ENCODE results near the gene TRIM46.
A peak's percentile ranks its signal among the peaks of the same experiment; 100 is the strongest.
"Not testable (repeated sequence)": the region's sequence is repeated elsewhere in the genome, so short reads cannot be mapped to it uniquely, and the experiment has no call there.

Gene TRIM46

DNA sequence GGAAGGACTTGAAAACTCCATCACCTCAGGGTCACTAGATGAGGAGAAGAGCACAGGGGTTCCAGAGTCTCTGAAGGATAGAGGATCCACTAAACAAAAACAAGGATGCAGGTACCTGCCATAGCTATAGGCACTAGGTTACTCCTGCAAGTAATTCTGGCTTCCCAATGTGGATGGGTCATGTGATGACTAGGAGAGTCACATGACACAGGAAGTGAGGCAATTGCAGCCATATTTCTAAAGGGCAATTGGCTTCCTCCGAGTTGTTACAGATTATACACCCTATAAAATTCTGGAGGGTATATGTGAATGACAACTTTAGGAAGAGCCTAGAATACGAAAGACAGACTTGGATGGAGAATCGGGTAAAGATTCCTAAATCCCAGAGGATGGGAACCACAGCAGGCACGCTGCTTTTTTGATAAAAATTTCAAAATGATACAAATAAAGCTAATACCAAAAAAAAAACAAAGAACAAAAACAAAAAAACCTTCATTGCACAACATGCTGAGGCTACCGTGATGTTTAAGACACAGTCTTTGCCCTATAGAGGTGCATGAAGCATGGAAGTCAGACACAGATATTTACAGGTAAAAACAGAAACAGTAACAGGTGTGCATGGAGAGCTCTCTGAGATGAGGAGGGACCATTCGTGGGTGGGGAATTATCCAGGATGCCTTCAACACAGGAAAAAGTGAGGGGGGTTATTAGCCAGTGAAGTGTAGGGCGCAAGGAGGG, 45.4 kb downstream of the TRIM46 start:
- H3K4me3 ChIP-seq (ENCODE audit: low read length) = no peak overlapping the region

DNA sequence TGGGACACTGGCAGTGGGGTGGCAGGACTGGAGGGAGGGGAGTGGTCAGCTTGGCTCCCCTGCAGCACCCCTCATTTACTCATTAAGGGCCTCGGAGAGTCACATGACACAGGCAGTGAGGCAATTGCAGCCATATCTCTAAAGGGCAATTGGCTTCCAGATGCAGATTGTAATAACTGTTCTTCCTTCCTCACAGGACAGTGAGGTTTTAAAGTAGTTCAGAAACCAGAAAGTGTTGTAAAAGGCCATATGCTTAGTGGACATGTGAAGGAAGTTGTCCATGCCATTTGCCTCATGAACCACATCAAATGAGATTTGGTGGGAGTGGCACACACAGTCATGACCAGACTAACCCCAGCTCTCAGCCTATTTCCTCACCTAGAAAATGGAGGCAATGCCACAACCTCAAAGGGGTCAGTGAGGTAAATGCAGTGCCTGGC, 46.0 kb downstream of the TRIM46 start:
- H3K4me1 ChIP-seq (ENCODE audit: control insufficient read depth, insufficient read depth, low read length) = no peaks in the 10 kb centered on the region
- H3K4me3 ChIP-seq (ENCODE audit: low read length) = no peak overlapping the region
- H3K36me3 ChIP-seq (ENCODE audit: control insufficient read depth, insufficient read depth, low read length) = no peaks in the 10 kb centered on the region
- no peaks in the 10 kb centered on the region for H3K9me3 ChIP-seq (ENCODE audit: control insufficient read depth, insufficient read depth, low read length)
- H3K27ac ChIP-seq (ENCODE audit: low read length) = no peak overlapping the region
- no peak for DNase-seq (ENCODE audit: low read depth, low spot score)
- WGBS (ENCODE audit: insufficient coverage, insufficient read length) = no CpG with 5 or more reads among the region's 1 CpG
- no peaks in the 10 kb centered on the region for H3K27me3 ChIP-seq (ENCODE audit: control insufficient read depth, insufficient read depth, low read length)

More for the DNA sequence above, 45.4 kb downstream of the TRIM46 start:
- Histone ChIP-seq H3K9me3 (ENCODE audit: control insufficient read depth, insufficient read depth, low read length) (no peaks in the 10 kb centered on the region), H3K27ac (ENCODE audit: low read length) (no peak overlapping the region), H3K27me3 (ENCODE audit: control insufficient read depth, insufficient read depth, low read length) (no peaks in the 10 kb centered on the region), H3K4me1 (ENCODE audit: control insufficient read depth, insufficient read depth, low read length) (no peaks in the 10 kb centered on the region), H3K36me3 (ENCODE audit: control insufficient read depth, insufficient read depth, low read length) (no peaks in the 10 kb centered on the region)
- DNase-seq (ENCODE audit: low read depth, low spot score) = no peak
- WGBS (ENCODE audit: insufficient coverage, insufficient read length) = no CpG with 5 or more reads among the region's 7 CpGs

DNA sequence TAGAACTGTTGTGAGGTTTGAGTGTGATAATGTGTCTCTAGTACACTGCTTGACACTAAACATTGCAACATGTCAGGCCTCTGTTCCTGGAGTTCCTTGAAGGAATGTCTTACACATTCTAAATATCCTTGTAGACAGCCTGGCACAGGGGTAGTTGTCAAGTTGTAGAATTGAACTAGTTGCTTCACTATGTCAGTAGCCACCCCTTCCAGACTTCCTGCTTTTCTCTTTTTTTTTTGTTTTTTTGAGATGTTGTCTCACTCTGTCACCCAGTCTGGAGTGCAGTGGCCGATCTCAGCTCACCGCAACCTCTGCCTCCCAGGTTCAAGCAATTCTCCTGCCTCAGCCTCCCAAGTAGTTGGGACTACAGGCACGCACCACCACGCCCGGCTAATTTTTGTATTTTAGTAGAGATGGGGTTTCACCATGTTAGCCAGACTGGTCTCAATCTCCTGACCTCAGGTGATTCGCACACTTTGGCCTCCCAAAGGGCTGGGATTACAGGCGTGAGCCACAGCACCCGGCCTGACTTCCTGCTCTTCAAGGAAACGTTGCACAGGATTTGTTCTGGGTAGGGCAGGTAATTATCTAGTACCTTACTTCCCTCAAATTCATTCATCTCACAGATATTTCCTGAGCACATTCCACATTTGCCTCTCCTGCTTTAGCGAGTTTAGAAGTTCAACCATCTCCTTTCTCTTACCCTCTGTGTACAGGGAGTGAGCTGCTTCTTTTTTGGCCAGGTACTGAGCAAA, 46.7 kb downstream of the TRIM46 start:
- WGBS (ENCODE audit: insufficient coverage, insufficient read length) = no CpG with 5 or more reads among the region's 10 CpGs
- not testable (repeated sequence) for H3K27me3 ChIP-seq (ENCODE audit: control insufficient read depth, insufficient read depth, low read length); H3K4me1 ChIP-seq (ENCODE audit: control insufficient read depth, insufficient read depth, low read length); H3K27ac ChIP-seq (ENCODE audit: low read length); H3K9me3 ChIP-seq (ENCODE audit: control insufficient read depth, insufficient read depth, low read length); DNase-seq (ENCODE audit: low read depth, low spot score); H3K36me3 ChIP-seq (ENCODE audit: control insufficient read depth, insufficient read depth, low read length); H3K4me3 ChIP-seq (ENCODE audit: low read length)

DNA sequence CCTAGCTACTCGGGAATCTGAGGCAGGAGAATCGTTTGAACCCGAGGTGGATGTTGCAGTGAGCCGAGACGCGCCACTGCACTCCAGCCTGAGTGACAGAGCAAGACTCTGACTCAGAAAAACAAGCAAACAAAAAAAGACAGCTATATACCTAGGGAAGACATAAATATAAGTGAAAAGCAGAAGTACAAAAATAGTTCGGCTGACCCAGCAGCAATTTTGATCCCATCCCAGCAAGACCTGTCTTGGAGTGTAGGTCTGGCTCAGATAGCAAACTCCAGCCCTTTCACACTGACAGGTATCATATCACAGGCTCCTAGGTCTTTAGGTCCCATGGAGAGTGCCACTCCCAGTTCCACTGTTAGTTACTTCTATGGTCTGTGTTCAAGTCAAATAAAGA, 49.4 kb downstream of the TRIM46 start:
- no peak overlapping the region for H3K4me3 ChIP-seq (ENCODE audit: low read length)
- no peaks in the 10 kb centered on the region for H3K36me3 ChIP-seq (ENCODE audit: control insufficient read depth, insufficient read depth, low read length)
- no peak overlapping the region for H3K27ac ChIP-seq (ENCODE audit: low read length)
- DNase-seq (ENCODE audit: low read depth, low spot score) = no peak
- H3K9me3 ChIP-seq (ENCODE audit: control insufficient read depth, insufficient read depth, low read length) = no peaks in the 10 kb centered on the region
- WGBS (ENCODE audit: insufficient coverage, insufficient read length) = no CpG with 5 or more reads among the region's 7 CpGs
- H3K27me3 ChIP-seq (ENCODE audit: control insufficient read depth, insufficient read depth, low read length) = no peaks in the 10 kb centered on the region
- peaks cover 3% of the 10 kb centered on the region for H3K4me1 ChIP-seq (ENCODE audit: control insufficient read depth, insufficient read depth, low read length)

DNA sequence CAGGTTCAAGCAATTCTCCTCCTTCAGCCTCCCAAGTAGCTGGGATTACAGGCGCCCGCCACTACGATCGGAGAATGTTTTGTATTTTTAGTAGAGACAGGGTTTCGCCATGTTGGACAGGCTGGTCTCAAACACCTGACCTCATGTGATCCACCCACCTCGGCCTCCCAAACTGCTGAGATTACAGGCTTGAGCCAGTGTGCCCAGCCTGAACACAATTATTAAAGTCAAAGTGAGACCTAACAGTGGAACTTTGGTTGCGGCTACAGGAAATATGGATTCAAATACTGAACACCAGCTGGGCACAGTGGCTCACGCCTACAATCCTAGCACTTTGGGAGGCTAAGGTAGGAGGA, 51.7 kb downstream of the TRIM46 start:
- not testable (repeated sequence) for H3K36me3 ChIP-seq (ENCODE audit: control insufficient read depth, insufficient read depth, low read length); DNase-seq (ENCODE audit: low read depth, low spot score); H3K4me1 ChIP-seq (ENCODE audit: control insufficient read depth, insufficient read depth, low read length); H3K9me3 ChIP-seq (ENCODE audit: control insufficient read depth, insufficient read depth, low read length); H3K27ac ChIP-seq (ENCODE audit: low read length); H3K4me3 ChIP-seq (ENCODE audit: low read length); H3K27me3 ChIP-seq (ENCODE audit: control insufficient read depth, insufficient read depth, low read length)
- WGBS (ENCODE audit: insufficient coverage, insufficient read length) = no CpG with 5 or more reads among the region's 8 CpGs

DNA sequence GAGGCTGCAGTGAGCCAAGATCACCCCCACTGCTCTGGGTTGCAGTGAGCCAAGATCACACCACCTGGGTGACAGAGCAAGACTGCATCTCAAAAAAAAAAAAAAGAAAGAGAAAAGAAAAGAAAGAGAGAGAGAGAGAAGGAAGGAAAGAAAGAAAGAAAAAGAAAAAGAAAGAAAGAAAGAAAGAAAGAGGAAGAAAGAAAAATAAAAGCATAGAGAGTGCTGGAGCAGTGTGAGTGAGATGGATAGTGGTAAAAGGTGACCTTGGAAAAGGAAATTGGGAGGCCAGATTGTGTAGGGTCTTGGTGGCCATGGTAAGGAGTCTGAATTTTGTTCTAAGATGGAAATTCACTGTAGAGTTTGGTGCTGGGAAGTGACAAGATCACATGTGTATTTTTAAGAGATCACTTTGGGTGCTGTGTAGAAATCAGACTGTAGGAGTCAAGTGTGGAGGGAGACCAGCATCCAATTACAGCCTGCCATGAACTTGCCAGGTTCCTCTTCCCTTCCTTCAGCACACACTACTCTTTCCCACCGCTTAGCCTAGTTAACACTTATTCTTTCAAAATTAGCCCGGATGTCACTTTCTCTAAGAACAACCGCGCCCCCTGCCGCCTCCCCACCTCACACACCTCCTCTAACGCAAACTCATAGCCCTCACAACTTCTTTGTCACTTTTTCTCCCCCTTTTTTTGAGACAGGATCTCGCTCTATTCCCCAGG, 52.7 kb downstream of the TRIM46 start:
- Histone ChIP-seq H3K27ac (ENCODE audit: low read length) (no peak overlapping the region), H3K4me3 (ENCODE audit: low read length) (peak overlapping the region; percentile 93; the same call in 1 of the 2 replicates), H3K36me3 (ENCODE audit: control insufficient read depth, insufficient read depth, low read length) (no peaks in the 10 kb centered on the region), H3K4me1 (ENCODE audit: control insufficient read depth, insufficient read depth, low read length) (peaks cover 3% of the 10 kb centered on the region), H3K9me3 (ENCODE audit: control insufficient read depth, insufficient read depth, low read length) (no peaks in the 10 kb centered on the region), H3K27me3 (ENCODE audit: control insufficient read depth, insufficient read depth, low read length) (no peaks in the 10 kb centered on the region)
- no CpG with 5 or more reads among the region's 7 CpGs for WGBS (ENCODE audit: insufficient coverage, insufficient read length)
- DNase-seq (ENCODE audit: low read depth, low spot score) = no peak

DNA sequence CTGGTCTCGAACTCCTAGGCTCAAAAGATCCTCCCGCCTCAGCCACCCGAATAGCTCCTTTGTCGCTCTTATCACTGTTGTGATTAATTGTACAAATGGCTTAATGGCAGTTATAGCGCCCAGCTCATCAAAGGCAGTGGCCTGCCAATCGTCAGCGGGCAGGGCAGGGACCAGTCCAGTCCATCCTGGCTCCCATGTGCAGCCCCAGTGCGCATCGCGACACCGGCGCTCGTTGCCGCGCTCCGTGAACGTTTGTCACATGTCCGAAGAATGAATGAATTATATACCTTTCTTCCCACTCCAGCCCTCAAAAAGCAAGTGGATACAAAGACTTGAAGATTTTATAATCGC, 53.2 kb downstream of the TRIM46 start:
- H3K9me3 ChIP-seq (ENCODE audit: control insufficient read depth, insufficient read depth, low read length) = no peaks in the 10 kb centered on the region
- no peaks in the 10 kb centered on the region for H3K36me3 ChIP-seq (ENCODE audit: control insufficient read depth, insufficient read depth, low read length)
- H3K4me3 ChIP-seq (ENCODE audit: low read length) = peak overlapping the region; percentile 93
- WGBS (ENCODE audit: insufficient coverage, insufficient read length) = no CpG with 5 or more reads among the region's 19 CpGs
- DNase-seq (ENCODE audit: low read depth, low spot score) = no peak
- no peak overlapping the region for H3K27ac ChIP-seq (ENCODE audit: low read length)
- no peaks in the 10 kb centered on the region for H3K27me3 ChIP-seq (ENCODE audit: control insufficient read depth, insufficient read depth, low read length)
- peaks cover 3% of the 10 kb centered on the region for H3K4me1 ChIP-seq (ENCODE audit: control insufficient read depth, insufficient read depth, low read length)

DNA sequence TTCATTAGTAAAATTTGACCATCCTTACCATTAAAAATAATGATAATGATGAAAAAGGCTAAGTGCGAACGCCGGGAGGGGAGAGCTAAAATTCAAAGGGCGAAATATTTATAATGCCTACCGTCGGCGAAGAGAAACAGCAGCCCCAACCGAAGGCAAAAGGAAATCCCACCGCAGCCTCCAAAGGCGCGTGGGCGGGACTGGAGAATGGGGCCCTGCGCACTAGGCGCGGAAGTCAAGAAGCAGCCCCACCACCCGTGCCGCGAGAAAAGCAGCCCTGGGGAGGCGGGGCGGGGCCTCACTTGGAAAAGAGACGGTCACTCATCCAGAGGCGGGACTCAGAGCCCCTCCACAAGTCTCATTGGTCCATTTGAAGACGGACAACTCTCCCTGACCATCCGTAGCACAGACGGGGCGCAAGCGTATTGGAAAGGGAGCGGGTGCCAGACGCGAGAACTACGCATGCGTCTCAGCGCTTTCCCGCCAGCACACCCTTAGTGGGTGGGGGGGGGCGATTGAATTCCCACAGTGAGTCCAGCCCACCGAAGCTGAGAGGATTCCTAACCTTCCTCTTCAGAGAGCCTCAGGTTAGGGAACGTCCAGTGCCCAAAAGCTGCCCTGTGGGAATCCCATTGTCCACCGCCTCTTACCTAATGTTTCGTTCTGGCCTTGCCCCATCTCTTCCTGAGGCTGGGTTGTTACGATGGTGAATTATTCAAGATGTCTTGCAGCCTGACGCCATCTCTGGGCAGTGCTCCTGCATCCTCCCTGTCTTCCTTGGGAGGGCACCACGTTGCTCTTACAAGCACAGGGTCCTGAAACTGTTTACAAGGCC, 53.8 kb downstream of the TRIM46 start:
- Histone ChIP-seq H3K27ac (ENCODE audit: low read length) (no peak overlapping the region), H3K4me1 (ENCODE audit: control insufficient read depth, insufficient read depth, low read length) (peaks cover 3% of the 10 kb centered on the region), H3K27me3 (ENCODE audit: control insufficient read depth, insufficient read depth, low read length) (no peaks in the 10 kb centered on the region), H3K4me3 (ENCODE audit: low read length) (peak overlapping the region; percentile 93), H3K36me3 (ENCODE audit: control insufficient read depth, insufficient read depth, low read length) (no peaks in the 10 kb centered on the region), H3K9me3 (ENCODE audit: control insufficient read depth, insufficient read depth, low read length) (no peaks in the 10 kb centered on the region)
- WGBS (ENCODE audit: insufficient coverage, insufficient read length) = no CpG with 5 or more reads among the region's 42 CpGs
- DNase-seq (ENCODE audit: low read depth, low spot score) = peak; percentile 98

DNA sequence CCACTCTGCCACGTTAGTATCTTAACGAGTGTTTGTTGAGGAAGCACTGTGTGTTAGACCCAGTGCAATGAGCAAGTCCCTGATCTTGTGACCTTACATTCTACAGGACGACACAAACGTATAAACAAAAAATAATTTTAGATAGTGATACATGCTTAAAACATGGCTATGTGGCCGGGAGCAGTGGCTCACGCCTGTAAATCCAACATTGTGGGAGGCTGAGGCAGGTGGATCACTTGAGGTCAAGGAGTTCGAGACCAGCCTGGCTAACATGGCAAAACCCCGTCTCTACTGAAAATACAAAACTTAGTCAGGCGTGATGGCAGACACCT, 54.4 kb downstream of the TRIM46 start:
- no peaks in the 10 kb centered on the region for H3K36me3 ChIP-seq (ENCODE audit: control insufficient read depth, insufficient read depth, low read length)
- WGBS (ENCODE audit: insufficient coverage, insufficient read length) = no CpG with 5 or more reads among the region's 9 CpGs
- peak overlapping the region; percentile 20; the same call in 1 of the 2 replicates for H3K4me3 ChIP-seq (ENCODE audit: low read length)
- H3K4me1 ChIP-seq (ENCODE audit: control insufficient read depth, insufficient read depth, low read length) = peaks cover 3% of the 10 kb centered on the region
- no peaks in the 10 kb centered on the region for H3K9me3 ChIP-seq (ENCODE audit: control insufficient read depth, insufficient read depth, low read length)
- DNase-seq (ENCODE audit: low read depth, low spot score) = no peak
- H3K27ac ChIP-seq (ENCODE audit: low read length) = no peak overlapping the region
- no peaks in the 10 kb centered on the region for H3K27me3 ChIP-seq (ENCODE audit: control insufficient read depth, insufficient read depth, low read length)

DNA sequence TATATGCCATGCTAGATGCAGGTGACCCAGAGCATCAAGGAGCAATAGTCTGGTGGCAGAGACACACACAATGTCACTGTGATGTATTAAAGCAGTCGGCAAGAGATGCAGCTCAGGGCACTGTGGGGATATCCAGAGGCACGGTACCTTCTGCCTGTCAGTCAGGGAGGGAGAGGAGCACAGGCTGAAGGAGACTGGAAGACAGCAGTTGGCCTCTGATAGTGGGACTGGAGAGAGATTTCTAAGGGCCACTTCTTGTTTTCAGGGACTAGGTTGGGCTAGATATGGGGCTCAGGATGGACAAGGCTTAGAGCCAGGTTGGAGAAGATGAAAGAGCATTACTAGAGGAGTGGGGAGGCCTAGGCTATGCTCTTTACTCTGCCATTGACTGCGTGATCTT, 57.7 kb downstream of the TRIM46 start:
- not testable (repeated sequence) for H3K27me3 ChIP-seq (ENCODE audit: control insufficient read depth, insufficient read depth, low read length); H3K9me3 ChIP-seq (ENCODE audit: control insufficient read depth, insufficient read depth, low read length); H3K36me3 ChIP-seq (ENCODE audit: control insufficient read depth, insufficient read depth, low read length); DNase-seq (ENCODE audit: low read depth, low spot score); H3K4me1 ChIP-seq (ENCODE audit: control insufficient read depth, insufficient read depth, low read length); H3K4me3 ChIP-seq (ENCODE audit: low read length); H3K27ac ChIP-seq (ENCODE audit: low read length)
- no CpG with 5 or more reads among the region's 3 CpGs for WGBS (ENCODE audit: insufficient coverage, insufficient read length)
